Measurements from ENCODE around the gene OLR1. TPM values are rescaled to one million over a fixed set of nuclear protein-coding genes. Genes with fewer than 3 reads are reported as not detected.

The OLR1 gene
- total and polyA plus RNA-seq, 4 donors: 4.4 to 9.3 (median 8.4) TPM; not detected in 1

DNA sequence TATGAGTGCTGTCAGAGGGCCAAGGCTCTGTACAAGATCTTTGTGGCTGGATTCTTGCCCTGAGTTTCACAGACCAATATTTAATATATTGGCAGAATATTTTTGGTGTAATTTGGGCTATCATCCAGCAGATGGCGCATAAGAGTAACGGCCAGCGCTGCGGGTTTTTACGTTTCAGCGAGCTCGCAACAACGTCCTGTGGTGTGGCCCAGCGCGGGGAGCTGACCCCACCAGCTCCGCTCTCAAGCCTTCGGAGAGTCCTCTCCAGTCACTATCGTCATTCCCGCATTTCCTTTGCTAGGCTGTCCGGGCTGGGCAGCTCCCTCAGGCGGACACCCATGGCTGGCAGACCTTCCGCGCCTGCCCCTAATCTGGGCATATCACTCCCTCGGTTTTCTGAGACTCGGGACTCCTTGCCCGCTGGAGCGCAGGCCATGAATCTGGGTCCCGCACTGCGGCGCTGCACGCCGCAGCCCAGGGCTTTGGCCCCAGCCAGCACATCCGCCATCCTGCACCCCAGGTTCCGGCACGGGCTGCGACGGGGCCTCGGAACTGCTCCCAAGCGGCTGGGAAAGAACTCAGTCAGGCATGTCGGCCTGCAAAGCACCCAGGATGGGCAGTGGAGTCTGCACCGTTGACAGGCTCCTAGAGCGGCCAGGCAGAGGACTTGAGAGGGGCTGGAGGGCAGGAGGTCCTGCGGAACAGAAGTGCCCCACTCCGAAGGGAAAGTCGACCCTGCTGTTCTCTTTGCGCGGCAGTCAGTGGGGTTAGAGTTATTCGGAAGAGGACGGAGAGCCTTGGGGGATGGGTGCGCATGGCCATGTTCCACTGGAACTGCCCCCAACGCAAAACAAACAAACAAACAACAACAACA, 18.4 kb downstream of the OLR1 start:
- ATAC-seq (ENCODE audit: low FRiP score): peak; percentile 95
- H3K36me3 ChIP-seq (ENCODE audit: control insufficient read depth in 1 of 2, insufficient read depth in 2 of 2, low read length in 1 of 2): no peaks in the 10 kb centered on the region
- no peaks in the 10 kb centered on the region for H3K9me3 ChIP-seq (ENCODE audit: control insufficient read depth, low read length)
- H3K4me1 ChIP-seq (ENCODE audit: control insufficient read depth in 1 of 2, insufficient read depth in 2 of 2, low read length in 2 of 2): no peaks in the 10 kb centered on the region
- H3K4me3 ChIP-seq (ENCODE audit: low read length in 2 of 2): peak overlapping the region; percentile 5 to 47
- DNase-seq: peak; percentile 82 to 87
- intact Hi-C loops (cut with DNase I): loop anchor here (2.0 to 5.0 kb wide), 2 partner anchors 34 to 37 kb away; no protein-coding TSS in a partner anchor
- H3K27ac ChIP-seq (ENCODE audit: low read depth in 1 of 2, low read length in 2 of 2): no peak overlapping the region
- WGBS, 2 donors: 2% methylated on average over 46 of the region's 46 CpGs
- no peaks in the 10 kb centered on the region for H3K27me3 ChIP-seq (ENCODE audit: control insufficient read depth in 1 of 2, insufficient read depth in 2 of 2, low read length in 1 of 2)

GRCh38 chr12:10151621-10152020, 20.3 kb downstream of the OLR1 start:
- intact Hi-C loops (cut with DNase I): loop anchor here (2.0 to 5.0 kb wide), 2 partner anchors 36 to 39 kb away; no protein-coding TSS in a partner anchor
- ATAC-seq (ENCODE audit: low FRiP score) (no peak), DNase-seq (no peak)
- no peak overlapping the region for H3K27ac ChIP-seq (ENCODE audit: low read depth in 1 of 2, low read length in 2 of 2)
- no peaks in the 10 kb centered on the region for H3K36me3 ChIP-seq (ENCODE audit: control insufficient read depth in 1 of 2, insufficient read depth in 2 of 2, low read length in 1 of 2)
- no peak overlapping the region for H3K4me3 ChIP-seq (ENCODE audit: low read length in 2 of 2)
- H3K9me3 ChIP-seq (ENCODE audit: control insufficient read depth, low read length): no peaks in the 10 kb centered on the region
- 42 to 55% methylated on average over 2 of the region's 2 CpGs for WGBS, 2 donors
- no peaks in the 10 kb centered on the region for H3K4me1 ChIP-seq (ENCODE audit: control insufficient read depth in 1 of 2, insufficient read depth in 2 of 2, low read length in 2 of 2)
- H3K27me3 ChIP-seq (ENCODE audit: control insufficient read depth in 1 of 2, insufficient read depth in 2 of 2, low read length in 1 of 2): no peaks in the 10 kb centered on the region

- WGBS, 2 donors: 87 to 91% methylated on average over 5 of the region's 5 CpGs
- Histone ChIP-seq H3K4me1 (ENCODE audit: control insufficient read depth in 1 of 2, insufficient read depth in 2 of 2, low read length in 2 of 2) (no peaks in the 10 kb centered on the region), H3K27ac (ENCODE audit: low read depth in 1 of 2, low read length in 2 of 2) (no peak overlapping the region), H3K27me3 (ENCODE audit: control insufficient read depth in 1 of 2, insufficient read depth in 2 of 2, low read length in 1 of 2) (no peaks in the 10 kb centered on the region), H3K36me3 (ENCODE audit: control insufficient read depth in 1 of 2, insufficient read depth in 2 of 2, low read length in 1 of 2) (no peaks in the 10 kb centered on the region), H3K4me3 (ENCODE audit: low read length in 2 of 2) (no peak overlapping the region), H3K9me3 (ENCODE audit: control insufficient read depth, low read length) (no peaks in the 10 kb centered on the region)
- DNase-seq: no peak
- intact Hi-C loops (cut with DNase I): loop anchor here in 1 of 2 donors (10.0 kb wide), 1 partner anchor 393 kb away; no protein-coding TSS in a partner anchor
- ATAC-seq (ENCODE audit: low FRiP score): no peak
These were observed 24.1 kb downstream of the OLR1 start for GRCh38 chr12:10147714-10148403.

GRCh38 chr12:10142976-10143589, 28.8 kb downstream of the OLR1 start:
- Histone ChIP-seq H3K4me3 (ENCODE audit: low read length in 2 of 2) (no peak overlapping the region), H3K27me3 (ENCODE audit: control insufficient read depth in 1 of 2, insufficient read depth in 2 of 2, low read length in 1 of 2) (no peaks in the 10 kb centered on the region), H3K9me3 (ENCODE audit: control insufficient read depth, low read length) (no peaks in the 10 kb centered on the region), H3K4me1 (ENCODE audit: control insufficient read depth in 1 of 2, insufficient read depth in 2 of 2, low read length in 2 of 2) (no peaks in the 10 kb centered on the region), H3K27ac (ENCODE audit: low read depth in 1 of 2, low read length in 2 of 2) (no peak overlapping the region), H3K36me3 (ENCODE audit: control insufficient read depth in 1 of 2, insufficient read depth in 2 of 2, low read length in 1 of 2) (no peaks in the 10 kb centered on the region)
- DNase-seq (no peak), ATAC-seq (ENCODE audit: low FRiP score) (no peak)
- intact Hi-C loops (cut with DNase I): loop anchor here in 1 of 2 donors (10.0 kb wide), 1 partner anchor 388 kb away; no protein-coding TSS in a partner anchor
- 0% methylated on average over 1 of the region's 1 CpG for WGBS, 2 donors

DNA sequence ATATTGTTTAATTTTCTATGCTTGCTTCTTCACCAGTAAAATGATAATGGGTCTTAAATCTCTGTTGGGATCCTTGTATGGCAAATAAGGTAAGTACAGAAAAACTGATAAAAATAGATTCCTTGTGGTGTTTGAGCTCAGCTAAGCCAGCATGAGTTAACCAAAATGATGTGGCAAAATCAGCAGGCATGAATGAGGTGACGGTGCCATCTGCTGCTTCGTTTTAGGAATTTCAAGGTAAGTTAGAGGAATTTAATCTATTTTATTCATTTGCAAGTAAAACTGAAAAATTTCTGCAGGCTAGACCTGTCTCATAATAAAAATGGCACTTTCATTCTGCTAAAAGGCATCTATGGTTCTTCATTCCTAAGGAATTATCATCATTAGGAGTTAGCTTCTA, 31.9 kb downstream of the OLR1 start:
- 18 to 20% methylated on average over 2 of the region's 2 CpGs for WGBS, 2 donors
- ATAC-seq (ENCODE audit: low FRiP score) (peak; percentile 60), DNase-seq (no peak)
- intact Hi-C loops (cut with DNase I): loop anchor here in 1 of 2 donors (10.0 kb wide), 1 partner anchor 385 kb away; no protein-coding TSS in a partner anchor
- Histone ChIP-seq H3K9me3 (ENCODE audit: control insufficient read depth, low read length) (no peaks in the 10 kb centered on the region), H3K4me1 (ENCODE audit: control insufficient read depth in 1 of 2, insufficient read depth in 2 of 2, low read length in 2 of 2) (no peaks in the 10 kb centered on the region), H3K36me3 (ENCODE audit: control insufficient read depth in 1 of 2, insufficient read depth in 2 of 2, low read length in 1 of 2) (no peaks in the 10 kb centered on the region), H3K4me3 (ENCODE audit: low read length in 2 of 2) (no peak overlapping the region), H3K27ac (ENCODE audit: low read depth in 1 of 2, low read length in 2 of 2) (no peak overlapping the region), H3K27me3 (ENCODE audit: control insufficient read depth in 1 of 2, insufficient read depth in 2 of 2, low read length in 1 of 2) (no peaks in the 10 kb centered on the region)

GRCh38 chr12:10136637-10137205, 35.2 kb downstream of the OLR1 start:
- Histone ChIP-seq H3K4me3 (ENCODE audit: low read length in 2 of 2) (no peak overlapping the region), H3K4me1 (ENCODE audit: control insufficient read depth in 1 of 2, insufficient read depth in 2 of 2, low read length in 2 of 2) (no peaks in the 10 kb centered on the region), H3K36me3 (ENCODE audit: control insufficient read depth in 1 of 2, insufficient read depth in 2 of 2, low read length in 1 of 2) (no peaks in the 10 kb centered on the region), H3K27me3 (ENCODE audit: control insufficient read depth in 1 of 2, insufficient read depth in 2 of 2, low read length in 1 of 2) (no peaks in the 10 kb centered on the region), H3K27ac (ENCODE audit: low read depth in 1 of 2, low read length in 2 of 2) (no peak overlapping the region), H3K9me3 (ENCODE audit: control insufficient read depth, low read length) (no peaks in the 10 kb centered on the region)
- DNase-seq (no peak), ATAC-seq (ENCODE audit: low FRiP score) (no peak)
- intact Hi-C loops (cut with DNase I): no loop called here
- WGBS, 2 donors: 78 to 79% methylated on average over 13 of the region's 13 CpGs

GRCh38 chr12:10135126-10135525, 36.8 kb downstream of the OLR1 start:
- Histone ChIP-seq H3K27ac (ENCODE audit: low read depth in 1 of 2, low read length in 2 of 2) (no peak overlapping the region), H3K9me3 (ENCODE audit: control insufficient read depth, low read length) (no peaks in the 10 kb centered on the region), H3K4me3 (ENCODE audit: low read length in 2 of 2) (no peak overlapping the region), H3K36me3 (ENCODE audit: control insufficient read depth in 1 of 2, insufficient read depth in 2 of 2, low read length in 1 of 2) (no peaks in the 10 kb centered on the region), H3K27me3 (ENCODE audit: control insufficient read depth in 1 of 2, insufficient read depth in 2 of 2, low read length in 1 of 2) (no peaks in the 10 kb centered on the region), H3K4me1 (ENCODE audit: control insufficient read depth in 1 of 2, insufficient read depth in 2 of 2, low read length in 2 of 2) (no peaks in the 10 kb centered on the region)
- intact Hi-C loops (cut with DNase I): no loop called here
- DNase-seq (no peak), ATAC-seq (ENCODE audit: low FRiP score) (no peak)
- WGBS, 2 donors: 49% methylated on average over 4 of the region's 4 CpGs

GRCh38 chr12:10132850-10133370, 39.0 kb downstream of the OLR1 start:
- Histone ChIP-seq H3K4me1 (ENCODE audit: control insufficient read depth in 1 of 2, insufficient read depth in 2 of 2, low read length in 2 of 2) (no peaks in the 10 kb centered on the region), H3K9me3 (ENCODE audit: control insufficient read depth, low read length) (no peaks in the 10 kb centered on the region), H3K36me3 (ENCODE audit: control insufficient read depth in 1 of 2, insufficient read depth in 2 of 2, low read length in 1 of 2) (no peaks in the 10 kb centered on the region), H3K4me3 (ENCODE audit: low read length in 2 of 2) (no peak overlapping the region), H3K27me3 (ENCODE audit: control insufficient read depth in 1 of 2, insufficient read depth in 2 of 2, low read length in 1 of 2) (no peaks in the 10 kb centered on the region), H3K27ac (ENCODE audit: low read depth in 1 of 2, low read length in 2 of 2) (no peak overlapping the region)
- DNase-seq: no peak
- 63 to 66% methylated on average over 6 of the region's 6 CpGs for WGBS, 2 donors
- ATAC-seq (ENCODE audit: low FRiP score): no peak
- intact Hi-C loops (cut with DNase I): no loop called here

All from aorta (tissue), 5 donors.